Pons (tissue), 1 donor: ENCODE results near the gene CERS6.
A peak's percentile ranks its signal among the peaks of the same experiment; 100 is the strongest.
"Not testable (repeated sequence)": the region's sequence is repeated elsewhere in the genome, so short reads cannot be mapped to it uniquely, and the experiment has no call there.

Experiments
- DNase-seq: peaks from one replicate; pipeline ENCODE4 v3.0.0-alpha.2; 2016; ENCODE audit warnings: low spot score

Gene CERS6

DNA sequence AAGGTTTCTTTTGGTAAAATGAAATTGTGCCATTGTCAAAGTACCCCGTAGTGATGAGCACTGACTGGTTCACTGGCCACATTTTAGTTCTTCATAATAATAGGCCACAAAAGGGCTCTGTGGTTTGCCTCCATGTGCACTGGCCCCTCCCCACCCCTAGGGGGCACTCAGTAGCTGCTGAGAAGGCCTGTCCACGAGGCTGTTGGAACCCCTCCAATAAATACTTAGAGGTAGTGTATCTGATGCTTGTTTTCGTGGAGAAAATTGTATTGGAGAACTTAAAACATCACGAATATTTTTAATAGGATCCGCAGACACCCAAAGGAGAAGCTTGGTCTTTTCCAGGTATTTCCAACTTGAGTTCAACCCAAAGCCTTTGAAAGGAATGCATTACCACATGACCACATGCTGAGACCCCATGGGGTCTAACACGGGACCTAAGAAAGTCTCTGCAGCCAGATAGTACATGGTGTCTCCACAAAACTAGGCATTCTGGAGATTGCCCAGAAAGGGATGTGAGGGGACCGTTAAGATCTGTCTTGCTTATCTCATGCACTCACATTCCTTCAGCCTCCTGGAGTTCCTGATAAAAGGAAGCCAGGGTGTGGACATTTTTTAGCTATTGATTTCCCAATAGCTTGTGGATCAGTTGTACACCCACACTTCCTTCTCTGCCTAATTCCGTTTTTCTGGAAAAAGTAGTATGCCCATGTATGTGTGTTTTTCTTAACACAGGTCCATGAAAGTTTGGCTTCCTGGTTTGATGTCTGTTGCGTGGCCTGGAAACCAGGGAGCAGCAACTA, 317.8 kb downstream of the CERS6 start:
- DNase-seq, result peak; percentile 41

DNA sequence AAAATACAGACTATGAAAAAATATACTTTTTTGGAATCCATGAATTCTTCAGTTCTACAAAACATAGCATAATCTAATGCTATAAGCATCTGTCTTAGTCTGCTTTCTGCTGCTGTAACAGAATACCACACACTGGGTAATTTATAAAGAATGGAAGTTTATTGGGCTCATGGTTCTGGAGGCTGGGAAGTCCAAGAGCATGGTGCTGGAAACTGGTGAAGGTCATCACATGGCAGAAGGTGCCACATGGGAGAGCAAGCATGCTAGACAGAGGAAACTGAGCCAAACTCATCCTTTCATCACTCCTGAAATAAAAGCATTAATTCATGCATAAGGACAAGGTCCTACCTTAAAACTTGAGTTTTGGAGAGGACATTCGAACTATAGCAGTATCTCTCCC, 319.8 kb downstream of the CERS6 start:
- no peak for DNase-seq

DNA sequence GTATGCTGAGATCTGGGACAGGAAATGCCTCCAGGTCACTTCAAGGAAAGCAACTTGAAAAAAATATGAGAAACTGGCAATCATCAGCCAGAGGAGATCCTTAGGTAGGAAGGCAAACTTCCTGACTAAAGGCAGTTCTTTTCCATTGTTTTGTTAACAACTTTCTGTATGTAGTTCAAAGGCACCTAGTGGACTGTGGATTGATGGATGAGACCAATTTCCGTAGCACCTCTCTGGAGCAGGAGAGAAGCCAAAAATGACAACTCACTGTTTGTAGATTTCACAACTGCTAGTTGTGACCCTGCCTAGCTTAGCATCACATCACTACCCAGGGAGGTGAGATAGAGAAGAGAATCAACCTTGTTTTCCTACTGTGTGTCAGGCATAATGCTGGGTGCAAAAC, 324.6 kb downstream of the CERS6 start:
- DNase-seq, result no peak

DNA sequence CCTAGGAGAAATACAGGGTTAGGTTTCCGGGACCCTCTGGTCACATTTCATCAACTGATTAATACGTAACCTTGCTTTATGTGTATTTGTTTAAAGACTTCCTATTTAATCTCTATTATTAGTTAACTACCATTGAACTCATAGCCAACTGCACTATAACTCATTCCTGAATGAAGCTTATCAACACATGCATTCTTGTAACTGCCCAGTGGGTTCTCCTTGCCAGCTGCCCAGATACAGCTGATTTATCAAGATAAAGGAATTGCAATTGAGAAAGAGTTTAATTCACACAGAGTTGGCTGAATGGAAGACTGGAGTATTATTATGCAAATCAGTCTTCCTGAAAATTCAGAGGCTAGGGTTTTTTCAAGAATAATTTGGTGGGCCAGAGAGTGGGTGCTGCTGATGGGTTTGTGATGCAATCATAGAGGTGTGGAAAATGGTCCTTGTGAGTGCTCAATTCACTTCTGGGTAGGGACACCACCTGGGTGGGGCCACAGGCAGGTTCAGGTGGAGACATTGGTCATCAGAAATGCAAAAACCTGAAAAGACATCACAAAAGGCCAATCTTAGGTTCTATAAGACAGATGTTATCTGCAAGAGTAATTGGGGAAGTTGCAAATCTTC, 325.2 kb downstream of the CERS6 start:
- no peak for DNase-seq

DNA sequence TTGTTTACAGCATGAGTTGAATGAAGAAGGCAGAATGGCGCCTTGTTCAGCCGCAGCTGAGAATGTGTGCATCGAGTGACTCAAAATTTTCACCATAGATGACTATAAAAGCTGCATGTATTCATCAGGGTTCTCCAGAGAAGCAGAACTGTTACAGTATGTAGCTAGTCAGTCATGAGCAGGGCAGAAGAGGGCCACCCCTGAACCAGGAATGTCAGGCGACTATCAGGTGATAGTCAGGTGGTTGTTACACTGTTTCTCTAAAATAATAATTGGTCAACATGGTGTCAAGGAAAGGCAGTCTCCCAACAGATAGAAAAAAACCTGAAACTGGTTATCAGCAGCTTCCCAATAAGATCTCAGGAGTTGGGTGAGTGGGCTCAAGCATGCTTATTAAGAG, 326.2 kb downstream of the CERS6 start:
- no peak for DNase-seq

DNA sequence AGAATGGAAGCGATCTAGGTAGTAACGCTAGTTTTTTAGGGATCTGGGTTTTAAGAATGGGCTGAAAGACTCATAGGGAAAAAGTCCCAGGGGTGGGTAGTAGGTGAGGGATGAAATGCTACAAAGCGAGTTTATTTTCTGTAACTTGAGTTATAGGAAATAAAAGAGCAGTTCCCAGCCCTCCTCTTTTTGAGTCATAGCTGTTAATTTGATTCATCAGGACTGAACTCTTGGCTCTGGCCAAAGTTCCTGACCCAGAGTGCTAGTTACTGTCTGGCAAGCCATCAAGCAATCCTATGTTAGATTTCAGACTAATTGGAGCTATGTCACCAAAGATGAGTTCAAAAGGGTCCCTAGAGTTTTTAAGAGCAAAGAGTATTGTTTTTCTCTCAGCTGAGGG, 328.9 kb downstream of the CERS6 start:
- DNase-seq, result no peak

DNA sequence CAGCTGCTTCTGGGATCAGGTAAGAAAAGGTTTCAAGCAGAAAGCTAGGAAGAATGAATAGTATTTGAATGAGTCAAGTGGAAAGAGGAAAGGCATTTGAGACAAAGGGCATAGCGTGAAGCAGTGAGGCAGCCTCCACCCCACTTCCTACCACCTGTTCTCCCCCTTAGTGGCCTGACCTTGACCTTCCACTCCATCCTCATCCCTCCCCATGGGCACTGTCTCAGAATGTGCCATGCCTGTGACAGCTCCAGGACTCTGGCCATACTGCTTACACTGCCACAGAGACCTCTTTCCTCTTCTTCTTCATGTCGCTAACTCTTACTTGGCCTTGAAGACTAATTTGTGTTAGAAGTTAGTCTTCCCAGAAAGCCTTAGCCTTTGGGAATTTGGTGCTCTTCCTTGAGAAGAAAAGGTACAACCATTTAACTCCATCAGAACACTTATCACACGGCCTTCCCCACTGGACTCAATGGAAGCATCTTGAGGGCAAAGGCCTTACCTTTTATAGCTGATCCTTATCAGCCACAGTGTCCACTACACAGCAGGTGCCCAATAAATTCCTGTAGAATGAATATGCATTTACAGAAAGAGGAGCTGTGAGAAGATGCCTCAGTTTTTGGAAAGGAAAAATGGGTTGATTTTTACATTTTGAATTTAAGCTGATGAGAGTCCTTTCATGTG, 331.2 kb downstream of the CERS6 start:
- no peak for DNase-seq

DNA sequence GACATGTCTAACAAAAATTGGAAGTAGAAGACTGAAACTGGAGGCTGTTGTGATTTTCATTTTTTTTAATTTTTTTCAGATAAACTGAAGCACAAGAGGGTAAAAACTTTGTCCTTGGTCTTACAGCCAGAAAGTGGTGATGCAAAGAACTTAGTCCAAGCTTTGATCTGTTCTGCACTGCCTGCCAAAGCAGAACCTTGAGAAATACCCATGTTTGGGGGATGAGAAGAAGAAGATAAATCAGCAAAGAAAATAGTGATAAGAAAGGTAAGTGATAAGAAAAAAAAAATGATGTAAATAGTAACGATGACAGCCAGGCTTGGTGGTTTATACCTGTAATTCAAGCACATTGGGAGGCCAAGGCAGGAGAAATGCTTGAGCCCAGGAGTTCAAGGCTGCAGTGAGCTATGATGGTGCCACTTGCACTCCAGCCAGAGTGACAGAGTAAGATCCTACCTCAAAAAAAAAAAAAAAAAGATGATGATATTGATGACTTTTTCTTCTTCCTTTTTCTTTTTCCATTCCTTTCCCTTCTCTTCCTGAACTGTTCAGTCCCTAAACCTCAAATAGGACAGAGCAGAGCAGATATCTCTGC, 331.8 kb downstream of the CERS6 start:
- DNase-seq, result no peak

DNA sequence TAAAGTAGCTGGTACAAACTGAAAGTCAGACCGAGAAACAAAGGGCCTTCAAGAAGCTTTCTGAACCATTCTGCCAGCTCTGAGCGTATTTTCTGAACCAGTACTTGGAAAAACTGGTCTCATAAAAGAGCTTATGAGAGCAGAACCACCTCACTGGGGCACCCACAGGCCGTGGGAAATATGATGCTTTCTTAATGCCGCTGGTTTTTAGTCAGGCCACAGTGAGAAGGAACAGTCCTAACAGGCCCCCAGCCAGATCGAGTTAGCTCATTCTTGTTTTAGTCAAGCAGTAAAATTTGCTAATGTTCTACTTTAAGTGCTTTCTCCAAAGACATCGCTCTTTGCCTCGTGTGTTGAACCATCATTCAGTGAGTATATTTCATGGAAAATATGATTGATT, 333.7 kb downstream of the CERS6 start:
- no peak for DNase-seq

DNA sequence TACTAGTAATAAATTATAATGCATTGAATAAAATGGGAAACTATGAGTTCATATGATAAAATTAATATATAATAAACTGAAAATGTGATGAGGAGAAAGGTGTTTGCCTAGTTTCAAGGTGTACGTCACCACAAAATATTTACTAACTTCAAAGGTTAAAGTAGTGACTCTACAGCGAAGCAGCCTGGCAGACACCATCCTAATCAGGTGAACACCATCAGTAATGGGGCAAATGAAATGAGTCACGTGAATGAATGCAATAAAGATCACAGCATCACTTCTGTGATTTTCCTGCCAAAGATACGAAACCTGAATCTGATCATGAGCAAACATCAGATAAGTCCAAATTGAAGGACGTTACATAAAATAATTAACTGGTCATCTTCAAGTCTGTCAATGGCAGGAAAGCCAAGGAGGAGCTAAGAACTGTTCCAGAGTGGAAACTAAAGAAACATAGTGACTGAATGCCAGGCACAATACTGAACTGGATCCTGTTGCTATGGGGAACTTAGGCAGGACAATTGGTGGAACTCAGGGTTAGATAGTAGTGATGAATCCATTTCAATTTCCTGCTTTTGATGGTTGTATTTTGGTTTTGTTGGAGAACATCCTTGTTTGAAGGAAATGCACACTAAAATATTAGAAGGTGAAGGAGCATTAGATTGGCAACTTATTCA, 334.3 kb downstream of the CERS6 start:
- DNase-seq, result no peak

DNA sequence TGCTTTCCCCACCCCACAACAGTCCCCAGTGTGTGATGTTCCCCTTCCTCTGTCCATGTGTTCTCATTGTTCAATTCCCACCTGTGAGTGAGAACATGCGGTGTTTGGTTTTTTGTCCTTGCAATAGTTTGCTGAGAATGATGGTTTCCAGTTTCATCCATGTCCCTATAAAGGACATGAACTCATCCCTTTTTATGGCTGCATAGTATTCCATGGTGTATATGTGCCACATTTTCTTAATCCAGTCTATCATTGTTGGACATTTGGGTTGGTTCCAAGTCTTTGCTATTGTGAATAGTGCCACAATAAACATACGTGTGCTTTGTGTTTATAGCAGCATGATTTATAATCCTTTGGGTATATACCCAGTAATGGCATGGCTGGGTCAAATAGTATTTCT, 335.1 kb downstream of the CERS6 start:
- not testable (repeated sequence) for DNase-seq

DNA sequence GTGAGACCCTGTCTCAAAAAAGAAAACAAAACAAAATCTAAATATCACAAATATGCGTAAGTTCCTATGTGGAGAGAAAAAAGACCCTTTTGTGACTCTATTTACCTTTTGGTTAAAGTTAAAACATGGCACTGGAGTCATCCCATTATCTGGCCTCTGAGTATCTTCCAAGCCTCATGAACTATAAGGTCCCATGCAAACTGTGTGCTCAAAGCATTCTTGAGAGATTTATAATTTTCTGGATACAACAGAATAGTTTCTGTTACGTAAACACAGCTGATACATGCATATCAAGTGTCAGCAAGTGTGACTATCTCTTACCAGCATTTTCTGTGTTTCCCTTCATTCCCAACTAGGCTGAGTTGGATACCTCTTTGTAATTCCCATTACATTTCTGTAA, 337.5 kb downstream of the CERS6 start:
- no peak for DNase-seq

DNA sequence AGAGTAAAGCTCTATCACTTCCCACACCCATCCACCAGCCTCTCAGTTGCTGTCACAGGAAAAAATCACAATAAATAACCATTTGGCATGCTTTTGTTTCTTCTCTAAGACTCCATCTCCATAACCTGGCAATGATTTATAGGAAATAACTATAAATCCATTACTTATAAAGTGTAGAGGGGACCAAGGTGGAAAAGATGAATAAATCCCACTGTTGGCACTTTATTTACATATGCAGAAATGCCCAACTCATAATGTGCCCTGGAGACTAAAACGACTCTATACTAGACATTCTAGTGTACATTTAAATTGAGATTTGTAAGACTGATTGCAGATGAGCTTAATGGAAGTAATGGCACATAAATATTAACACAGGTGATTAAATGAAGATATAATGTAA, 338.9 kb downstream of the CERS6 start:
- DNase-seq, result no peak

DNA sequence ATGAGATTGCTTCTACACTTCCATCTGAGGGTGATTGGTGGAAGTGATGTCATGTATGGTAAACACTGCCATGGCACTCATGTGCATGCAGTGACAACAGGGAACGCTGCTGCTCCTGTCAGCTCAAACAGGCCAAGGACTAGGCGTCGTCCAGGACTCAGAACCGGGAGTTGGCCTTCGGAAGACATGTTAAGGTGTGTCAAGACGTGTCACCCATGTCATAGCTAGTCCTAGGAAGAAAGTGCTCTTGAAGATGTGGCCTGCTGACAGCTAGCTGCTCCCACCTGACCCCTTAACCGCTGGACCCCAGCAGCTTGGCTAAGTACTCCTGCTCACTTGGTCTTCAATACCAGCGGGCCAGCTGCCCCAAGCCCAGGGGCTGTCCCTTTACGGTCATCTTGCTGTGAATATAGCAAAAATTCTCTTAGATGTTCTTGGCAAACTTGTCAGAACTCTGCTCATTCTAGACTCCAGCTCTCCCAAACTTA, 340.1 kb downstream of the CERS6 start:
- DNase-seq, result no peak

DNA sequence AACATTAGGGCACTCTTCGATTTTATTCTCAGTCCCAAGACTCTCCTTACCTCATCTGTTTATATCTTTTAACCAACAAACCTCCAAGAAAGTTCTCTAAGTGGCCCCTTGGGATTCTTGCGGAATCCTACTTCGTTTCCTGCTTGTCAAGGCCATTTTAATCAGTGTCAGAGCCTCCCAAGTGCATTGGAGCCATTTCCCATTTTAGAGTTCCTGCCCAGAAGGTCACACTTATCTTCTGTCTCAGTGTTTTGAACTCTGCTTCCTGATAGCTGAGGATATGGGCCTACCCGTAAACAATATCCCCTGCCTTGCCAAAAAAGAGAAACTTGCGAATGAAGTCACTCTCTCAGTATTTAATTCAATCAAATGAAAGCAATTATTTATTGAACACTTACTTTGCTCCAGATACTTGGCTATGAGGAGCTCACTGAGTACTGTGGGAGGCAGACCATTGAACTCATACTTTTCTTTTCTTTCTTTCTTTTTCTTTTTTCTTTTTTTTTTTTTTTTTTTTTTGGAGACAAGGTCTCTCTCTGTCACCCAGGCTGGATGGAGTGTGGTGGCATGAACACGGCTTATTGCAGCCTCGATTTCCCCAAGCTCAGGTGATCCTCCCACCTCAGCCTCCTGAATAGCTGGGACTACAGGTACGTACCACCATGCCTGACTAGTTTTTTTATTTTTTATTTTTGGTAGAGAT, 340.7 kb downstream of the CERS6 start:
- peak; percentile 4 for DNase-seq

DNA sequence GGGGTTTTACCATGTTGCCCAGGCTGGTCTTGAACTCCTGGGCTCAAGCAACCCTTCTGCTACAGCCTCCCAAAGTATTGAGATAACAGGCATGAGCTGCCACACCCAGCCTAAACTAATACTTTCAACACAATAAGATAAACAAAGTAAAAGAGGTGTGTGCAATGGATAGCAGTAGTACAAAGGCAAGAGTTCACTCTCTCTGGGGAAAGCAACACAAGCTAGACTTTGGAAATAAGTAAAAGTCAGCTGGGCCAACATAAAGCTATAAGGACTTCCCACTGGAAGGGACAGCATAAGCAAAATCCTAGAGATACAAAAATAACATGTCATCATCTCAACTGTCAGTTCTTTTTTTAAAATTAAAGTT, 341.2 kb downstream of the CERS6 start:
- no peak for DNase-seq

DNA sequence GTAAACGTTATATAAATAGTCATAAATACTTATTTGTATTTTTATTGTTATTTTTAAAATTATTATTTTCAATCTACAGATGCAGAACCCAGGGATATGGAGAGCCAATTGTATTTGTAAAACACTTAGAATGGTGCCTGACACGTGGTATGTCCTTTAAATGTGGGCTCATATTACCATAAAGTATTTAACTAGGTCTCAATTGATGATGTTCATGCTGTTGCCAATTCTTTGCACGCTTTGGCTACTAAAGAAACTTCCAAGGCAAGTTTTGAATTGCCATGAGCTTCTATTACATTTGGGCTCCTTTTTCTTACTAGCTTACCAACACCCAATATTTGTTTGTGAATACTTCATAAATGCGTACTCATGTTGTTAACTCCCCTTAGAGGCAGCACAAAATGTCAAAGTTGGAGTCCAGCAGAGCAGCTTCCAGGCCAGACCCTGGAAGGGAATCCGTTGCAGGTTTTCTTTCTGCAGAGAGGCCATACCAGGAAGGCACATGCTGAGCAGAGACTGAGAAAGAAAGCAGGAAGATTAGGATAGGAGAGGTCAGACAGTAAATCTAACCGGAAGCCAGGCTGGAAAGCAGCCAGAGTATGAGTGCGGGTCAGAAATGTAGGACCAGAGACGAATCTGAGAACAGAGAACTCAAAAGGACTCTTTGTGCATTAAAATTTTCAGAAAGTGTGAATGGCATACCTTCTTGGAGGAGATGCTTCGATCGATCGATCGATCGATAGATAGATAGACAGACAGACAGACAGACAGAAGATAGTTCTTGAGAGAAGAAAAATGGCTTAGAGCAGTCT, 342.2 kb downstream of the CERS6 start:
- no peak for DNase-seq

DNA sequence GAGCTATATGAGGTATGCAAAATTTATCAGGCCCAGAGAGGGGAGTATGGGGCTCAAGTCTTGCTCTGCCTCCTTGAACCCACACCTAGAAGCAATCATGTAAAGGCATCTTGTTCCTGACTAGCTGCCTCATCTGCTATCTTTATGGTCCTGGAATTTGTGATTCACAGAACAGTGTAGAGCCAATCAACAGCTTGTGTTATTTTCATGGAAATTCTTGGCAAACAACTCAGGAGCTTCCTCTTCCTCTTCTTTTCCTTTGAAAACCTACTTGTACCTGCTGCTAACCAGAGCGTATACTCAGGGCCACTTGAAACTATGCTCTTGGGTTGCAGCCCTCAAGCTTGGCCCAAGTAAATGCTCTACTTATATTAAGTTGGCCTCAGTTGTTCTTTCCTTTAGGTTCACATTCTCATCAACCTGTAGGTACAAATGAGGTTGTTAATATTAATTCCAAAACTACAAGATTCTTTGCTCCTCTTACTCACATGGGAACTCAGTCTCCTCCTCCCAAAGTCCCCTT, 342.9 kb downstream of the CERS6 start:
- no peak for DNase-seq

DNA sequence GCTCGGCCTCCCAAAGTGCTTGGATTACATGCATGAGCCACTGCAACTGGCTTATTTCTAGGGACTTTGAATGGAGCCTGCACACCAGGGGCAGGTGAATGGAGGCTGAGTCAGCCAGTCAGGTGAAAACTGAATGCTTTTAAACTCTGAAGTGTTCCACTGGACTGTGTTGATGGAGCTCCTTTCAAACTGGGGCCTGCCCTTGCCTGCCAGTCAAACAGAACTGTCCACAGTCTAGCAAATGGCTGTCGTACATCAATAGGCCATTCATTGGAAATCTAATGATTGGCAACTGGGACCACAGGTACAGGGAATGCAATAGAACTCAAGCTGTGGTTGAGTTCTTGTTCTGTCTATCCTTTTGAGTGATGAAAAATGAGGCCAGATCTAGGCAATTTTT, 345.4 kb downstream of the CERS6 start:
- no peak for DNase-seq
